OCI-LY1 (cell line): Measurements from ENCODE around the gene DGCR2.

Experiments used
- H2AFZ ChIP-seq: fragments of 200-600 bp; sonication (generic), shearing (Covaris generic); 2 replicates; pipeline ENCODE4 v1.6.0; 2014; ENCODE audit warnings: antibody characterized with exemption, mild to moderate bottlenecking, low read length
- H3F3A ChIP-seq: fragments of 200-600 bp; sonication (generic), shearing (Covaris generic); 2 replicates; pipeline ENCODE4 v1.6.0; 2014; ENCODE audit warnings: mild to moderate bottlenecking, antibody characterized with exemption, low read length, moderate library complexity; ENCODE audit not compliant: insufficient read depth
- H3K27ac ChIP-seq: fragments of 200-600 bp; sonication (generic); 2 replicates; pipeline ENCODE4 v1.5.1; 2014; ENCODE audit warnings: low read length, mixed run types, mild to moderate bottlenecking, low read depth; ENCODE audit not compliant: poor library complexity, severe bottlenecking
- H3K27me3 ChIP-seq: fragments of 200-600 bp; sonication (generic); 2 replicates; pipeline ENCODE4 v1.6.0; 2014; ENCODE audit warnings: antibody characterized with exemption, mild to moderate bottlenecking, low read length, moderate library complexity; ENCODE audit not compliant: insufficient read depth
- H3K36me3 ChIP-seq: fragments of 200-600 bp; sonication (generic); 2 replicates; pipeline ENCODE4 v1.6.1; 2014; ENCODE audit warnings: mild to moderate bottlenecking, antibody characterized with exemption, low read length, moderate library complexity, mixed read lengths; ENCODE audit not compliant: insufficient read depth
- H3K4me1 ChIP-seq: fragments of 200-600 bp; sonication (generic); 2 replicates; pipeline ENCODE4 v1.5.1; 2014; ENCODE audit warnings: mild to moderate bottlenecking, low read length, moderate library complexity; ENCODE audit not compliant: insufficient read depth, severe bottlenecking
- H3K4me2 ChIP-seq: fragments of 200-600 bp; sonication (generic), shearing (Covaris generic); 2 replicates; pipeline ENCODE4 v1.6.1; 2014; ENCODE audit warnings: low read length
- H3K4me3 ChIP-seq: fragments of 200-600 bp; sonication (generic); 2 replicates; pipeline ENCODE4 v1.5.1; 2014; ENCODE audit warnings: low read length, low read depth, mild to moderate bottlenecking, mixed read lengths; ENCODE audit not compliant: poor library complexity, severe bottlenecking
- H3K79me2 ChIP-seq: fragments of 200-600 bp; shearing (Covaris generic); 2 replicates; pipeline ENCODE4 v1.6.1; 2016; ENCODE audit warnings: mixed run types, low read length, mixed read lengths; ENCODE audit not compliant: insufficient read depth
- H3K9ac ChIP-seq: fragments of 200-600 bp; sonication (generic), shearing (Covaris generic); 2 replicates; pipeline ENCODE4 v1.6.1; 2014; ENCODE audit warnings: mild to moderate bottlenecking, low read length, mixed read lengths
- H3K9me2 ChIP-seq: fragments of 200-600 bp; sonication (generic), shearing (Covaris generic); 2 replicates; pipeline ENCODE4 v1.6.1; 2014; ENCODE audit warnings: low read depth, mild to moderate bottlenecking, low read length, mixed read lengths
- H3K9me3 ChIP-seq: fragments of 200-600 bp; shearing (Covaris generic); 2 replicates; pipeline ENCODE4 v1.6.1; 2014; ENCODE audit warnings: low read length, mixed read lengths
- H4K20me1 ChIP-seq: fragments of 200-600 bp; sonication (generic), shearing (Covaris generic); 2 replicates; pipeline ENCODE4 v1.6.0; 2016; ENCODE audit warnings: mild to moderate bottlenecking, low read length; ENCODE audit not compliant: insufficient read depth
- EZH2 ChIP-seq: fragments of 200-600 bp; sonication (generic), shearing (Covaris generic); IDR thresholded peaks from 2 replicates; pipeline ENCODE4 v1.8.0; 2017; ENCODE audit warnings: borderline replicate concordance, mixed run types, mild to moderate bottlenecking, antibody characterized with exemption, low read length, moderate library complexity, mixed read lengths
- TF ChIP-seq, protein P1 (sequence below): fragments of 200-600 bp; sonication (generic), shearing (Covaris generic); IDR thresholded peaks from 2 replicates; pipeline ENCODE4 v1.5.1; 2017; ENCODE audit warnings: mild to moderate bottlenecking, antibody characterized with exemption, low read length, moderate library complexity, mixed read lengths

The DGCR2 gene

DNA sequence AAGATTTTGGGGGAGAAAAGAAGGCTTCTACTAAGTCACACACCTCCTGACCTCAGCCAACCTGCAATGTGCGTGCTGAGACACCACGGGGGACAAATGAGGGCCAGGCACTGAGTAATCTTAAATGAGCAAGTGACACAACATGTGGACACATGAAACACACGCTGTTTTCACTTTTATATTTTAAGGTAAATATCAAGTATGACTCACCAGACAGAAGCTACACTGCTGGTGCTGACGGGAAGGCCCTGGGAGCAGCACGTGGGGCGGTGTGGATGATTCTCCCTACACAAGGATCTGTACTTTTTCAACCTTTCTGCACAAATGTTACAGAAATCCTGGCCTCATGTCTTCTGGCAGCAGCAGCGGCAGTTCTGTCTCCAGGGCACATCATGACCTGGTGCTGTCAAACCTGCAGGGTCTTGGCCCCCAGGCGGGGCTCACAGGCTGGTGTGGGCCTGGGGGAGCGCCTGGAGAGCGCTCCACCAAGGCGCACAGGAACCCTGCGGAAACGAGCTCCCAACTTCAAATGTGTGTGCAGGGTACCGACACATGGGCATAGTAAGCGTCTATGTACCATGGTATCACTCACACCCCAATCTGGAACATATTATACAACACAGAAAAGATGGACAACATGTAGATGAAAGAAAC lies 61.7 kb downstream of the DGCR2 start:
- Histone ChIP-seq H3K4me1 (no peaks in the 10 kb centered on the region), H3K36me3 (peaks cover 78% of the 10 kb centered on the region), H3K27me3 (no peaks in the 10 kb centered on the region), H3K27ac (no peak overlapping the region), H3K79me2 (no peaks in the 10 kb centered on the region), H3K9ac (no peak overlapping the region), H3K4me2 (no peak overlapping the region), H3F3A (no peaks in the 10 kb centered on the region), H4K20me1 (no peaks in the 10 kb centered on the region), H3K9me3 (no peaks in the 10 kb centered on the region), H3K9me2 (no peaks in the 10 kb centered on the region), H3K4me3 (no peak overlapping the region), H2AFZ (no peak overlapping the region)
- TF ChIP-seq, protein P1, sequence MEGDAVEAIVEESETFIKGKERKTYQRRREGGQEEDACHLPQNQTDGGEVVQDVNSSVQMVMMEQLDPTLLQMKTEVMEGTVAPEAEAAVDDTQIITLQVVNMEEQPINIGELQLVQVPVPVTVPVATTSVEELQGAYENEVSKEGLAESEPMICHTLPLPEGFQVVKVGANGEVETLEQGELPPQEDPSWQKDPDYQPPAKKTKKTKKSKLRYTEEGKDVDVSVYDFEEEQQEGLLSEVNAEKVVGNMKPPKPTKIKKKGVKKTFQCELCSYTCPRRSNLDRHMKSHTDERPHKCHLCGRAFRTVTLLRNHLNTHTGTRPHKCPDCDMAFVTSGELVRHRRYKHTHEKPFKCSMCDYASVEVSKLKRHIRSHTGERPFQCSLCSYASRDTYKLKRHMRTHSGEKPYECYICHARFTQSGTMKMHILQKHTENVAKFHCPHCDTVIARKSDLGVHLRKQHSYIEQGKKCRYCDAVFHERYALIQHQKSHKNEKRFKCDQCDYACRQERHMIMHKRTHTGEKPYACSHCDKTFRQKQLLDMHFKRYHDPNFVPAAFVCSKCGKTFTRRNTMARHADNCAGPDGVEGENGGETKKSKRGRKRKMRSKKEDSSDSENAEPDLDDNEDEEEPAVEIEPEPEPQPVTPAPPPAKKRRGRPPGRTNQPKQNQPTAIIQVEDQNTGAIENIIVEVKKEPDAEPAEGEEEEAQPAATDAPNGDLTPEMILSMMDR = no peak
- no peak for TF ChIP-seq EZH2

DNA sequence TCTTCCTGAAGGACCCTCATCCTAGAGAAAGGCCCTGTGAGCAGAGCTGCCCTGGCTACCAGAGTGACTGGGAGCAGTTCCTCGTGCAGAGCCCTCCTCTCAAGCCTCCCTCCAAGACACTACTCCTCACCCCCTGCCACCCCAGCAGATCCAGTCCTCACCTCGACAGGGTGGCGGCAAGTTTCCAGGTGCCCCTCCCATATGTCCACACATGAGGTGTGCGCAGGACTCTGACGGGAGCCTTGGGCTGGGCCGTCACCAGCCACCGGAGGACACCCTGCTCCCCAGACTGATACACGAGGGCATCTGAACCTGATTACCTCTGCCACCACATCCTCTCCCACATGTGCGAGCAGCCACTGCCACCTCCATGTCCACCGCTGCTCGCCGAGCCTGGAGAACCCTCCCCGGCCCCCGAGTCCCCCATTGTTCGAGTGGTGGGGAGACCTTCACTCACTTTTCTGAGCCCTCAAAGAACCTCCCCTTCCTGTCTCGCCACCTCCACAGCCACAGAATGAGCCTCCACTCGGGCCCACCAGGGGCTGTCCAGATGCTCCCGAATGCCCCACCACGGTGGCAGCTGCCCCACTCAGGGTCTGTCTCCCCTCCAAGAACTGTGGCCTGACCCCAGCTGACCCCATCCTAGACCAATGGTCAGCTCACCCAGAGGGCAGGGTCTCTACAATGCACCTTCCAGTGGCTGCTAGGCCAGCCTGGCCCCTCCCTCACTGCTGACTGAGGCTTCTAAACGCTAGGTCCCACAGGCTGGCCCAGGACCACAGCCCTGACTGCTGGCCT lies 62.5 kb downstream of the DGCR2 start:
- no peak for TF ChIP-seq EZH2
- TF ChIP-seq, protein P1 = no peak
- Histone ChIP-seq H3K79me2 (no peaks in the 10 kb centered on the region), H3K4me3 (no peak overlapping the region), H3K36me3 (peaks cover 72% of the 10 kb centered on the region), H3K9me3 (no peaks in the 10 kb centered on the region), H3F3A (no peaks in the 10 kb centered on the region), H3K27me3 (no peaks in the 10 kb centered on the region), H3K9ac (no peak overlapping the region), H3K4me2 (no peak overlapping the region), H2AFZ (no peak overlapping the region), H4K20me1 (no peaks in the 10 kb centered on the region), H3K4me1 (no peaks in the 10 kb centered on the region), H3K27ac (no peak overlapping the region), H3K9me2 (no peaks in the 10 kb centered on the region)

DNA sequence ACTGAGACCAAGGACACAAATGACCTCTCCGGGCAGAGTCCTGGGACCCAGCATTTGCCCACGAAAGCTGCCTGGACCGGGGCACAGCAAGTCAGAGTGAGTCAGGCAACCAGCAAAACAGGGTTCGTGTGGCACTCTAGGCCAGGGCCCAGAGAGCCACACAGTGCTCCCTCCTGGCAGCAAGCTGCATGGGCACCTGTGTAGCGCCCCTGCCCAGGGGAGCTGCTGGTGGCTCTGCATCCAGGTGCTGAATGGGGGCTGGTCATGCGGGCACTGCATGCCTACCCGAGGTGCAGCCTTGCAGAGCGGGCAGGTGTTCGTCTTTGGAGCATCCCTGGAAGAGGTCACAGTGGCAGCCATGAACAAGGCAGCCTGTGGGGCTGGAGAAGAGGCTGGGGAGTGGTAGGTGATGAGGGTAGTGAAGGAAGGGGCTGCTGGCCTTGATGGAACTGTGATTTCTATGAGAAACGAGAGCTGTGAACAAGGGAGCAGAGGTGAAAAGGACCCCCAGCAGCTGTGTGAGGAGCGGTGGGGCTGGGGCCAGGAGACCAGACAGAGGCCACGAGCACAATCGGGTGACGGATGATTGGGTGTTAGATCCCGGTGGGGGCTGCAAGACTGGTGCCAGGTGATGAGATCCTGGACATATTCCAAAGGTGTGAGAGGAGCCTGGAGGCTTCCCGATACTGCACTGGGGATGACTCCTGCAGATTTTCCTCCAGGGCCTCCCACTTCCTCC lies 63.3 kb downstream of the DGCR2 start:
- no peak overlapping the region for H3K4me2 ChIP-seq
- H3K9me3 ChIP-seq = no peaks in the 10 kb centered on the region
- no peaks in the 10 kb centered on the region for H3K4me1 ChIP-seq
- no peaks in the 10 kb centered on the region for H4K20me1 ChIP-seq
- no peaks in the 10 kb centered on the region for H3K9me2 ChIP-seq
- no peak overlapping the region for H2AFZ ChIP-seq
- no peaks in the 10 kb centered on the region for H3K79me2 ChIP-seq
- no peak for TF ChIP-seq EZH2
- TF ChIP-seq, protein P1 = no peak
- no peak overlapping the region for H3K27ac ChIP-seq
- no peak overlapping the region for H3K9ac ChIP-seq
- no peaks in the 10 kb centered on the region for H3K27me3 ChIP-seq
- H3K4me3 ChIP-seq = no peak overlapping the region
- no peaks in the 10 kb centered on the region for H3F3A ChIP-seq
- peaks cover 72% of the 10 kb centered on the region for H3K36me3 ChIP-seq
